WTC11 (cell line): ENCODE measurements around the gene IGFBP2.

Source experiments
- CREB1 ChIP-seq: sonication (generic); formaldehyde crosslinking; IDR thresholded peaks from 2 replicates; pipeline ENCODE4 v1.8.0; 2023; ENCODE audit warnings: mild to moderate bottlenecking, missing genetic modification reagents
- FOXK1 ChIP-seq: sonication (generic); formaldehyde crosslinking; IDR thresholded peaks from 2 replicates; pipeline ENCODE4 v1.8.0; 2022; ENCODE audit warnings: mild to moderate bottlenecking, moderate library complexity, missing genetic modification reagents
- JUN ChIP-seq: sonication (generic); formaldehyde crosslinking; IDR thresholded peaks from 2 replicates; pipeline ENCODE4 v1.8.0; 2023; ENCODE audit warnings: mild to moderate bottlenecking, missing genetic modification reagents
- TF ChIP-seq, protein P1 (sequence below): sonication (generic); formaldehyde crosslinking; IDR thresholded peaks from 2 replicates; pipeline ENCODE4 v1.8.0; 2022; ENCODE audit warnings: mild to moderate bottlenecking, missing genetic modification reagents
- TF ChIP-seq, protein P2 (sequence below): fragments of 200-600 bp; IDR thresholded peaks from 2 replicates; pipeline ENCODE4 v1.8.0; 2022; ENCODE audit warnings: antibody characterized with exemption
- TF ChIP-seq, protein P3 (sequence below): fragments of 250-450 bp; sonication (Bioruptor Pico); IDR thresholded peaks from 2 replicates; pipeline ENCODE4 v1.9.0; 2021; ENCODE audit warnings: moderate library complexity, mild to moderate bottlenecking, inconsistent platforms, borderline replicate concordance
- TF ChIP-seq, protein P4 (sequence below): sonication (generic); formaldehyde crosslinking; IDR thresholded peaks from 2 replicates; pipeline ENCODE4 v1.8.1; 2023; ENCODE audit warnings: mild to moderate bottlenecking, missing genetic modification reagents, moderate library complexity

DNA sequence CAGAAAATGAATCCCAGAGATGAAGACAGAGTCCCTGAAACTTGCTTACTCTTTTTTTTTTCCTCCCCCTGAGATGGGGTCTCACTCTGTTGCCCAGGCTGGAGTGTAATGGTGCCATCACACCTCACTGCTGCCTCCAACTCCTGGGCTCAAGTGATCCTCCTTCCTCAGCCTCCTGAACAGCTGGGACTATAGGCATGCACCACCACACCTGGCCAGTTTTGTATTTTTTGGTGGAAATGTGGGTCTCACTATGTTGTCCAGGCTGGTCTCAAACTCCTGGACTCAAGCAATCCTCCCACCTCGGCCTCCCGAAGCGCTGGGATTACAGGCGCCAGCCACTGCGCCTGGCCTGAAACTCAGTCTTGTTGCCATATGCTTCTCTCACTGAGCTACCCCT is 27.8 kb downstream of the IGFBP2 start:
- TF ChIP-seq FOXK1 (CRISPR knock-in tag): no peak
- TF ChIP-seq, protein P1, sequence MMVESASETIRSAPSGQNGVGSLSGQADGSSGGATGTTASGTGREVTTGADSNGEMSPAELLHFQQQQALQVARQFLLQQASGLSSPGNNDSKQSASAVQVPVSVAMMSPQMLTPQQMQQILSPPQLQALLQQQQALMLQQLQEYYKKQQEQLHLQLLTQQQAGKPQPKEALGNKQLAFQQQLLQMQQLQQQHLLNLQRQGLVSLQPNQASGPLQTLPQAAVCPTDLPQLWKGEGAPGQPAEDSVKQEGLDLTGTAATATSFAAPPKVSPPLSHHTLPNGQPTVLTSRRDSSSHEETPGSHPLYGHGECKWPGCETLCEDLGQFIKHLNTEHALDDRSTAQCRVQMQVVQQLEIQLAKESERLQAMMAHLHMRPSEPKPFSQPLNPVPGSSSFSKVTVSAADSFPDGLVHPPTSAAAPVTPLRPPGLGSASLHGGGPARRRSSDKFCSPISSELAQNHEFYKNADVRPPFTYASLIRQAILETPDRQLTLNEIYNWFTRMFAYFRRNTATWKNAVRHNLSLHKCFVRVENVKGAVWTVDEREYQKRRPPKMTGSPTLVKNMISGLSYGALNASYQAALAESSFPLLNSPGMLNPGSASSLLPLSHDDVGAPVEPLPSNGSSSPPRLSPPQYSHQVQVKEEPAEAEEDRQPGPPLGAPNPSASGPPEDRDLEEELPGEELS (CRISPR knock-in tag): no peak
- TF ChIP-seq, protein P2, sequence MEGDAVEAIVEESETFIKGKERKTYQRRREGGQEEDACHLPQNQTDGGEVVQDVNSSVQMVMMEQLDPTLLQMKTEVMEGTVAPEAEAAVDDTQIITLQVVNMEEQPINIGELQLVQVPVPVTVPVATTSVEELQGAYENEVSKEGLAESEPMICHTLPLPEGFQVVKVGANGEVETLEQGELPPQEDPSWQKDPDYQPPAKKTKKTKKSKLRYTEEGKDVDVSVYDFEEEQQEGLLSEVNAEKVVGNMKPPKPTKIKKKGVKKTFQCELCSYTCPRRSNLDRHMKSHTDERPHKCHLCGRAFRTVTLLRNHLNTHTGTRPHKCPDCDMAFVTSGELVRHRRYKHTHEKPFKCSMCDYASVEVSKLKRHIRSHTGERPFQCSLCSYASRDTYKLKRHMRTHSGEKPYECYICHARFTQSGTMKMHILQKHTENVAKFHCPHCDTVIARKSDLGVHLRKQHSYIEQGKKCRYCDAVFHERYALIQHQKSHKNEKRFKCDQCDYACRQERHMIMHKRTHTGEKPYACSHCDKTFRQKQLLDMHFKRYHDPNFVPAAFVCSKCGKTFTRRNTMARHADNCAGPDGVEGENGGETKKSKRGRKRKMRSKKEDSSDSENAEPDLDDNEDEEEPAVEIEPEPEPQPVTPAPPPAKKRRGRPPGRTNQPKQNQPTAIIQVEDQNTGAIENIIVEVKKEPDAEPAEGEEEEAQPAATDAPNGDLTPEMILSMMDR: no peak
- TF ChIP-seq, protein P3, sequence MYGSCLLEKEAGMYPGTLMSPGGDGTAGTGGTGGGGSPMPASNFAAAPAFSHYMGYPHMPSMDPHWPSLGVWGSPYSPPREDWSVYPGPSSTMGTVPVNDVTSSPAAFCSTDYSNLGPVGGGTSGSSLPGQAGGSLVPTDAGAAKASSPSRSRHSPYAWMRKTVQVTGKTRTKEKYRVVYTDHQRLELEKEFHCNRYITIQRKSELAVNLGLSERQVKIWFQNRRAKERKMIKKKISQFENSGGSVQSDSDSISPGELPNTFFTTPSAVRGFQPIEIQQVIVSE: no peak
- TF ChIP-seq CREB1 (CRISPR knock-in tag): no peak
- no peak for TF ChIP-seq JUN (CRISPR knock-in tag)
- TF ChIP-seq, protein P4, sequence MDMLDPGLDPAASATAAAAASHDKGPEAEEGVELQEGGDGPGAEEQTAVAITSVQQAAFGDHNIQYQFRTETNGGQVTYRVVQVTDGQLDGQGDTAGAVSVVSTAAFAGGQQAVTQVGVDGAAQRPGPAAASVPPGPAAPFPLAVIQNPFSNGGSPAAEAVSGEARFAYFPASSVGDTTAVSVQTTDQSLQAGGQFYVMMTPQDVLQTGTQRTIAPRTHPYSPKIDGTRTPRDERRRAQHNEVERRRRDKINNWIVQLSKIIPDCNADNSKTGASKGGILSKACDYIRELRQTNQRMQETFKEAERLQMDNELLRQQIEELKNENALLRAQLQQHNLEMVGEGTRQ (CRISPR knock-in tag): no peak
